GM21381 (cell line): ENCODE results near the gene HBS1L.

Experiments
- ATAC-seq: cut with Tn5 transposase; IDR thresholded peaks from one replicate; pipeline ENCODE4 v1.9.1; 2021; ENCODE audit warnings: mild to moderate bottlenecking, moderate library complexity; ENCODE audit not compliant: unreplicated experiment

The HBS1L gene

DNA sequence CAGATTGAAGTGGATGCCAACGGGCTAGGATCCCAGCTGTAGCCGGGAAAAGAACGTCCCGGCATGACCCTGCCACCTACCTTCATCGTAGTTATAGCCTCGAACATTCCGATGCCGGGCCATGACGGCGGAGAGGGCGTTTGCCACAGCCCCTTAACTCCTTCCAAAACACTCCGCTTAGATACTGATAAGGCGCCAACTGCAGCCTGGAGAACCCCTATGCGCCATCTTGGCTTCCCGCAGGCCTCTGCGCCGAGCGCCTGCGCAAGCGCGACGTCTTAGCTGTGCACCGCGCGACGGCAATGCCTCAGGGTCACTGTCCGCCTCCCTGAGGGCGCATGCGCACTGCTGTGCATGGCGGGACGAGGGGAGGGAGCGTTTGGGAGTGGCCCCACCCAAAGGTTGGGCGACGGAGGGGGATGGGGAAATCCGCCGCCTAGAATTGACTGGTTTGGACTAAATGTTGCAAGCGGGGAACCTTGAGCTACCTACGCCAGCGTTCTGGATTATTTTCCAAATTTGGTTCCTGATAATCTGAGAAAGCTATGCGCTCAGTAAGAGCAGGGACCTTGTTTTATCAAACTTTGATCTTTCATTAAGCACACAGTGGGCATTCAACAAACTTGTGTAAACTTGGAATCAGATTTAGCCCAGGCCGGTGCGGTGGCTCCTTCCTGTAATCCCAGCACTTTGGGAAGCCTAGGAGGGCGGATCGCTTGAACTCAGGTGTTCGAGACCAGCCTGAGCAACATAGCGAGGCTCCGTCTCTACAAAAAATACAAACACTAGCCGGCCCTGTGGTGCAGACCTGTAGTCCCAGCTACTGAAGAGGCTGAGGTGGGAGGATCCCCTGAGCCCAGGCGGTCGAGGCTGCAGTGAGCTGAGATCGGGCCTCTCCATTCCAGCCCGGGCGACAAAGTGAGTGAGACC, at the start of gene HBS1L:
Gene HBS1L (minus strand): TSS at position 254 of the 930 bp plus-strand sequence. CDS start 131 bp downstream, at position 123.
- peak; percentile 97 for ATAC-seq

DNA sequence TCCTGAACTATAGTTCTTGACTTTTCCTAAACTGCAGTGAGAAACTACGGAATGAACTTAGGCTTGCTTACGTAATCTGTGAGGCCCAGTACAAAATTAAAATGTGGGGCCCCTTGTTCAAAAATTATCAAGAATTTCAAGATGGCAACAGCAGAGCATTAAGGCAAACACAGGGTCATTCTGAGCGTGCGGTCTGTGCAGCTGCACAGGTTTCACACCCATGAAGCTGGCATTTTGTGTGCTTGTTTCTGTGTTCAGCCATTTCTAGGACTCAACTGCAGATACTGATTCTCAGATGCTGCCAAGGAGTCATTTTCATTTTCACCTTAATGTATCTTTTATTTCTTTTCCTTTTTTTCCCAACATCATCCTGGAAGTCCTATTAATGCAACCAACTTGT, 49.6 kb upstream of the HBS1L start:
- no peak for ATAC-seq

DNA sequence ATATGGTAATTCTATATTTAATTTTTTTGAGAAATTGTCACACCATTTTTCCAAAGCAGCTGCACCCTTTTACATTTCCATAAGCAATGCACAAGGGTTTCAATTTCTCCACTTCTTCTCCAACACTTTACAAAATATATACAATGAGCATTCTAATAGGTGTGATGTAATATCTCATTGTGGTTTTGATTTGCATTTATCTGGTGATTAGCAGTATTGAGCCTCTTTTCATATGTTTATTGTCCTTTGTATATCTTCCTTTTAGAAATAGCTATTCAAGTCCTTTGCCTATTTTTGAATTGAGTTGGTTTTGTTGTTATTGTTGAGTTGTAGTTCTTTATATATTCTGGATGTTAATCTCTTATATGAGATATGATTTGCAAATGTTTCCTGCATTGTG, 47.6 kb upstream of the HBS1L start:
- ATAC-seq, result no peak

DNA sequence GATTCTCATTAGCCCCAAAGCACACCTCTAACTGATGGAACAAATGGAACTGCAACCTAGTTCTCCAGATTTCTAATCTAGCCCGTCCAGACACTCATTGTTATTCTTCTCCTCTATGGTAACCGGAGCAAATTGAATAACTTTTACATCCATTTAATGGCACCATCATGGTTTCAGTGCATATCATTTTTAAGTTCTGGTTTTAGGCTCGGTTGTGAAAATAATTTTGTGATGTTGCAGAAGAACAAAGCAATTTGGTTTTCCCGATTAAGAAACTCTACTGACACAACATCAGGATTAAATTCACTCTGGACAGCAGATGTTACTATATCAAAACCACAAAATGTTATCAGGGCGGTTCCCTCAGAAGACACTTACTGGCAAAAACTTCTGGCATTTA, 42.5 kb upstream of the HBS1L start:
- no peak for ATAC-seq

DNA sequence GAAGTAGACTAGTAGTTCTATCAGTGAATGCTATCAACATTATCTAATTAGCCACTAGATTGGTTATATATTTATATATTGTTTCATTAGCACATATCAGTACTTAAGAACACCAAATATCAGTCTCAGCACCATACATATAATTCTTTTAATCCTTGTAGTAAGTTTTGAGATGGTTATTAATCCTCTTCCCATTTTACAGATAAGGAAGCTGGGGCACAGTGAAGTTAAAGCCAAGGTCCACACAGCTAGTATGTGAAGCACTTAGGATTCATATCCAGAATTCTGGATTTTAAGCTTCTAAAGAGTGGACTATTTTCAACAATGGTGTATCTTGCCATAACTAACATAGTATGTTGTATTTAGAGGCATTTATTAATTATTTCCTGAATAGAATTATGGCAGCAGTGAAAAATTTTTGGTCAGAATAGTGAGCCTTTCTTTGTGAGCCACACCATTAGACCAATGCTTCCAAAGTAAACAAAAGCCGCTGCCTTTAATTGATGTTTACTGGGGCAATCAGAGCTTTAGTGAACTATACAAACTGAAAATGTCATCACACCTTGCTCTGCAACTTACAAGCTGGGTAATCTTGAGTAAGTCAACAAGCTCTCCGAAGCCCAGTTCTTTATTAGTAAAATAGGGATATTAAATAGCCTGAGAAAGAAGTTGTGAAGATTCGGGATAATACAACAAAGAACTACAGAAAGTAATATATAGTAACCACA, 41.9 kb upstream of the HBS1L start:
- ATAC-seq, result no peak

DNA sequence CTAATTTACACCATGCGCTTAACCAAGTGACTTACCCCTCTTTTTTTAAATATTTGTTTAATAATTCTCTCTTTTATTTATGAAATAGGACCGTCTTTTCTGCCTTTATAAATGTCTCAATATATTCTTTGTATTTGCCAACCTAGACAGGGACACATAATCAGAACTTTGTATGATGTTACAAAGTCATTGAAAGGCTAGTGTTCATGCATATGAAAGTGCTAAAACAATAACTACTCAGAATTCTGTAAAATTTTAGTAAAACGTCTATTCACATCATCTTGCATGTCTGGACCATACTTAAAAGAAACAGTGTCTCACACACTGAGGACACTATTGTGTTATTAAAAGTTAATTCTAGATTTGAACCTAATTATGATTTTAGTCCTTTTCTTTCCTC, 41.1 kb upstream of the HBS1L start:
- no peak for ATAC-seq

DNA sequence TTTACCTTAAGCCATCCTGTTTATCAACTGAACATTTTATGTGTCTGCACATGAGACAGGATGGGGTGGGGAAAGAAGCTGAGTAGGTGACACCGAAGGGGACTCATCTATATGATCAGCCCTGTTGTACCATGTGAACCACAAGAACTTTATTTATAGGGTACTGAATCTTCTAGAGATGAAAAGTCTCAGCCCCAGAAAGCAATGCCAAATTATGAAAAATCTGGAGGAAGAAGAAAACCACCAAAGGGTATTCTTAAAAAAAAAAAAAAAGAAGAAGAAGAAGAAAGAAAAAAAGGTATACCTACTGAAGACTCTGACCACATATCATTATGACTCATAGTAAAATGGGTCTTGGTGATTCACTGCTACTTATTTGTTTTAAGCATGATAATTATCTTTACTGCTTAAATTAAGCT, 39.8 kb upstream of the HBS1L start:
- ATAC-seq, result peak; percentile 64

DNA sequence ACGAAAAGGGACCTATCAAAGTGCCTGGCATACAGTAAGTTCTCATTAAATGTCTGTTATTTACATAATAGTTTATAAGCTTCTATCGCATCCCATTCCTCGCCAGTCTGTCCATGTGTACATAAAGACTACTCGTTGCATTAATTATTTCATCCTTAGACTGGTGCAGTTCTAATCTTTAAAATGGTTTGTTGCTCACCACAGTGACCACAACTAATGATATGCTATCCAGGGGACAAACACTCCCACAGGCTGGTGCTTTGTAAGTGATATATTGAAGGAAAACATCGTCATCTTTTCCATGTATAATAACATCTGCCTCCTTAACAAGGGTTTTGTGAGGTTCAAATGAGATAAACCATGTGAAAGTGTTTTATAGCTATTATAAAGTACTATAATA, 39.0 kb upstream of the HBS1L start:
- ATAC-seq, result no peak

DNA sequence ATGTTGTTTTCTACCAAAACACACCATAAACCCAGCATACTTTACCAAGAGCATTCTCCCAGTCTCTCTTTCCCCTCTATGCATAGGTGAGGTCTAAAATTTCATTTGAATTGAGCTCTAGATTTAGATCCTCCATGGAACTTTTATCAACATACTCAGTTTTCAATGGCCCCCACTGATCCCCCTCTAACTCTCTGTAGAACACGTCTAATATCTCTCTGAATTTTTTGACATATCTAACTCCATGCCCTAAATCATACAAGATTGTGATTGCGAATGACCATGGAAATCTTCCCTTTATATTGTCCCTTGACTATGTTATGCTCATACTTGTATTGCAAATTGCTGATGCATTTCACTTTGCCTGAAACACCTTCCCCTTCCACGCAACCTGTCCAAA, 38.1 kb upstream of the HBS1L start:
- no peak for ATAC-seq

DNA sequence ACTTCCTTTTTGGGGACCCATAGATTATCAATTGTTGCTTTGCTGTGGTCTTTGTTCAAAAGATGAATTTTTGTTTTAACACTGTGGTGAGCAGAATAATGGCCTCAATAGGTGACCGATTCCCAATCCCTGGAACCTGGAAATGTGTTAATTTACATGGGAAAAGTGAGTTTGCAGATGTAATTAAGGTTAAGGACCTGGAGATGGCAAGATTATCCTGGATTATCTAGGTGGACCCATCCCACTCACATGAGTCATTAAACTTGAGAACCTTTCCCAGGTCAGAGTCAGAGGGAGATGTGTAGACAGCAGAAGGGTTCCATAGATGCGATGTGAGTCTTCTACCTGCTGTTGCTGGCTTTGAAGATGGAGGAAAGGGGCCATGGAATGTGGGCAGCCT, 36.2 kb upstream of the HBS1L start:
- ATAC-seq, result no peak

DNA sequence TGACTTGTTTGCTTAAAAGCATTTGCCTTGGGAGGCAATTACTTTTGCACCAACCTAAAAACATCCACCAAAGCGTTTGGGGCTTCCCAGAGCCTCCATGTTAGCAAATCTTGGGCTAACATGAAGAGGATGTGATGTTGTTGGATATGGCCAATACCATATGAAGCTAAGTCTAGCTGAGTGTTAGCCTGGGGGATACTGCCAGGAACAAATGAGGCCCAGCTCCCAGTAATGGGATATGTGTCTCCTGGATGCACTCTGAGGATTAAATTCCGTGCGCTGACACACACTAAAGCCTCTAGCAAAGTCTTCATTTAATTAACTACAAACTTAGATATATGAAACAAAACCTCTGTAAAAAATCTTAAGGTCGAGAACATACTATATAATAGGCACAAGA, 35.3 kb upstream of the HBS1L start:
- ATAC-seq, result no peak

DNA sequence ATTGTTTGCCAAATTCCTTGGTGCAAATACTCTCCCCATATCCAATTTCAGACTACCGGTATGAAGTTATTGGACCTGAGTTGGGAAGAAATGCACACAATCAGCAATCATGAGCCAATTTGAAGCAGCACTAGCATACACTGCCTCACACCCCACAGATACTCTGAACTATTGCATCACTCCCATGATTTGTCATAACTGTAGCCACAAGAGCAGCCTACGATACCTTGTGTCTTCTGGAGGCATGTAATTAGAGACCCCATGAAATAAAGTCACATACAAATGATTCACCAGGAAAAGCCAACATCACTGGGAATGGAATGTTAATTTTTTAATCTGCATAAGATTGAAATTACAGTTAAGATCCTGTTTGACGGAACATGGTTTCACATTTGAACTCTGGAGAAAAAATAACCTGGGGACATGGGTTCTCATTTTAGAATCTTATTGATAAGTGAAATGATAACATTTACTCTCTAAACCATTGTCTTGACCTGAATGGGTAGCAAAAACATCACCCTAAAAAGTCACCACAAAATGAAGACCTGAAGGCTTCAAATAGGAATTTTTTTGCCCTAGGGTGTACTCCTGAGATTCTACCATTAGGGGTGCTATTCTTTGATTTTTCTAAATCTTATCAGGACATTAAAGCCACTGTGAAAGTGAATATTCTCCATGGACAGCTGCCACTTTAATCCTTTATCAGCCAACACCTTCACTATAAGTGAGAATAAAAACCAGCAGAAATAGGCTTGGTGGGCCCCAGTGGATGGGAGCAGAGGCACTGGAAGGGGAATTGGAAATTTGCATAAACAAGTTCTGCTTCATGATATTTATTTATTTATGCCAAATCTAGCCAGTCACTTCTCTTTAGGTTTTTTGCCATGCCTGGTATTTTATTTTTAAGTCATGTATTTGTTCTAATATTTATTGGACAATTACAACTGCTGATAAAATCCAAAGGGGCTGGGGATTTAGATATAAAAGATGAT, 34.5 kb upstream of the HBS1L start:
- ATAC-seq, result peak; percentile 63

DNA sequence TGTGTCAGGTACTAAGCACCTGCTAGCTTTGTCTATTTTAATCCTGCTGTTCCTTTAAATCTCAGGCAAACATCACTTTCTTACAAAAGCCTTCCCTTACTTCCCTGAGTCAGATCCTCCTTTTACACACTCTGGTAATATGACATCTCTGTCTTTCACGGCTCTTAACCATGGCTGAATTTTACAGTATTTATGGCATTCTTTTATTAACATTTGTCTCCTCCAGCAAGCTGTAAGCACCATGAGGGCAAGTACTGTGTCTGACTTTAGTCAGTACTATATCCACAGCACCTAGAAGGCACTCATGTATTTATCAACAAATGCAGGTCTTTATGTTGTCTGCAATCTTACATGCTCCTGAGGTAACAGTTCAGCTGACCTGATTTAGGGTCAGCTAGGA, 33.7 kb upstream of the HBS1L start:
- ATAC-seq, result peak; percentile 2

DNA sequence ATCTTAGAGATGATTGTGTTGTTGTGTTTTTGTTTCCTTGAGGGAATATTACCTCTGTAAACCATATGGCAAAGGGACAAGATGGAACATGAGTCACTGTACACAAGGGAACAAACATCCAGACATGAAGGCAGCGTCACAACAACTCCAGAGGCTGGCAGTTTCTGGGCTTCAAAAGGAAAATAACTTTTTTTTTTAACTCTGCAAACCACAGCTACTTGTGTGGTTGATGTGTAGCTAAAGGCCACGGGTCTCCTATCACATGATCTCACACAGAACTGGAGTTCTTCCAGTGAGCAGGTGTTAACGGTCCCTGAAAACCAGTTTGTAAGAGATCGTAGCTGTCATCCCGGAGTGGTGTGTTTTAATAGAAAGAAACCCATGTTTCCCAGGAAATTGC, 33.2 kb upstream of the HBS1L start:
- no peak for ATAC-seq

DNA sequence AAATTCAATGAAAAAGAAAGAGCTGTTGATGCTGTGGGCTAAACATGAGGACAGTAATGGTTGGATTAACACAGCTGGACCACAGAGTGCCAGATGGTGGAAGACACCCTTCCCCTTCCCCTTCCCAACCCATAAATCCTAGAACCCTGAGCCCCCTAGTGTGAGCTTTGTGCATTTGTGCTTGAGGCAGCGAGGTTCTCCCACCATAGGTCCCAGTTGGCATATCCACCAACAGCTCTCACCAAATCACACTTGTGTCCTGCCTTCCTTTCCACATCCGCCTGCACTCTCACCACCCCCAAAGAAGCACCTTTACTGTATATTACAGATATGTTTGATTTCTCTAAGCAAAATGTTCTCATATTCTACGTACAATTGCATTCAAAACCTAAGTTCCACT, 32.8 kb upstream of the HBS1L start:
- no peak for ATAC-seq

DNA sequence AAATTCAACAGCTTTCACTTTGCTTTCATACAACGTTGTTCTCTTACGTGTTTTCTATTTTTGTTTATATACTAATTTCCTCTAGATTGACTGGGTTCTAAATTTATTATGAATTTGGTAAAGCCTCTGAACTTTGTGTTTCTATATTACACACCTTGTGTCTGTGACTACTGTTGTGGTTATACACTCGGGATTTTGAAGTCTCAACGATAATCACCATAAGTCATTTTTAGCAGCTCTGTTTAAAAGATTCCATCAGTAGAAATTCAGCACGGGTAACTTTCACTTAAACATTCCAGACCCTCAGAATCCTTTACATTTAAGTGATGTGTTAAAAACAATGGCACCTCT, 31.8 kb upstream of the HBS1L start:
- no peak for ATAC-seq

DNA sequence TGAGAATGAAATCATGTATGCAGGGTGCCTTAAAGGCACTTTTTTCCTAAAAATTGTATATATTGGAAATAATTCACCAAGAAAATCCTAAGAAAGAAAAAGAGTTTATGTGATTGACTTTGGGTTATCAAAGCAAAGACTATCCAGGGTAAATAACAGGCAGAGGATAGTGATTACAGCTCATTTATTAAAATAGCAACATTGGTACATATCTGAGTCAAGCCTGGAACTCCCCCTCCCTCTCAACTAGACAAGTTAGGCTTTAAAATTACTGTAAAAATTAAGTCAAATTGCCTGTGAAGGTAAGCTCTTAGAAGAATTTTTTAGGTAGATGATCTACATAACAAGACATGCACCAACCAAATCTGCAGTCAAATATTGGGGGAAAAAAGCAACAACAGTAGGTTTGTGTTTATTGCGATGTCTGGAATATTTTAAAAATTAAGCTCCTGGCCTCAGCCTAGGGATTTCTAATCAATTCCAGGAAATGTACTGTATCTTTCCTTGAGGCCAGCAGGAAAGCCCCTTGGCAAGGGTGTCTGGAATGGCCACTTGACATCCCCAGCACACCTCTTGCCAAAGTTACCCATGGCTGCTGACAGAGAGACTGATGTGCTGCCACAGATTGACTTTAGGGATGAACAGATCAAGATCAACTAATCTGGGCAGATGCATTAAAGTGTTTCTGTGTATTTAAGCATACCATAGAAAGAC, 31.2 kb upstream of the HBS1L start:
- ATAC-seq, result no peak

DNA sequence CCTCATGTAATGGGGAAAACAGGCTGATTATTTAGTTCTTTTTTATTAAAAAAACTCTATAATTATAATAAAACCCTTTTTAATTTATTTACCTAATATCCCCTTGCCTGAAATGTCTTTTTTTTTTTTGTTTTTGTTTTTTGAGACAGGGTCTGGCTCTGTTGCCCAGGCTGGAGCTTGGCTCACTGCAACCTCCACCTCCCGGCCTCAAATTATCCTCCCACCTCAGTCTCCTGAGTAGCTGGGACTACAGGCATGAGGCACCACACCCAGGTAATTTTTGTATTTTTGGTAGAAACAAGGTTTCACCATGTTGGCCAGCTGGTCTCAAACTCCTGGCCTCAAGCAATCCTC, 30.3 kb upstream of the HBS1L start:
- ATAC-seq, result no peak

DNA sequence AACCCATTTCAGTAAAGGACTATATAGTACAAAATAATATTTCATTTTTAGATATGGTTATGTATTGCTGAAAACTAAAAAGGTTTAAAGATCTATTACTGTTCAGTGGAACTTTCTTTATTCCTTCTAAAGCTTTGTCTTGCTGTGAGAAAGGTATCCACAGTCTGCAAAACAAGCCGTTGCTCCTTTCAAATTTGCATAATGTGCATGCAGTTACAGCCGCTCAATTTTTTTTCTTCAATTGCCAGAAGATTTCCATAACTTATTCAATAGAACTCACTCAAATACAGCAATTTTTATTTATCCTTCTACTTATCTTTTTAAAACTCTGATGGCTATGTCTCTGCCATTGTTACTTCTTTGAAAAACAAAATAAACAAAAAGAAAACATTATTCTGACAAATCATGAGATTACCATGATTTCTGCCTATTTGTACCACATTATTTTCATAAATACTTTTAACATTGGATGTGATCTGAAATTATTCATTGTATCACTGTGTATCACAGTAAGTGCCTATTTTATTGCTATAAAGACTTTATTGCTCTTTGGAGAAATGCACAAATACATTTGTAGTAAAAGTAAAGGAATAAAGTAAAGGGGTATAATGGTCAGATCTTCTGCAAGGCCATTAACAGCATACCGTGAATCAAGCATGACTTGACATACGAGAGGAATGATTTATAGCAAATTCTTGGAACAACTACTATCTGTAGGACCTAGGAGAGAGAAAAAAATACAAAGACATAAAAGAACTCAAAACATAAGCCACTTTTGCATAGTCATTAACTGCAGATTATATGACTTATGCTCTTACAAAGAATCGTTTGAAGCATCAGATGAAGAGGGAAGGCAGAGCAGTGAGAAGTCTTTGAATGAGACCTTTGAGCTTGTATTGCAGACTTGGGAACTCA, 29.6 kb upstream of the HBS1L start:
- no peak for ATAC-seq
